Sciatic nerve (tissue), 2 donors: ENCODE data around the gene RBL1. TPM values are rescaled to one million over a fixed set of nuclear protein-coding genes. Genes with fewer than 3 reads are reported as not detected.
"Not testable (repeated sequence)": the region's sequence is repeated elsewhere in the genome, so short reads cannot be mapped to it uniquely, and the experiment has no call there.

Experiments used
- ATAC-seq: fragments of 200-7000 bp; cut with Tn5 transposase; one replicate; pipeline ENCODE4 v1.9.1; 2020; ENCODE audit warnings: mild to moderate bottlenecking, moderate library complexity
- DNase-seq: peaks from one replicate; pipeline ENCODE4 v3.0.0-alpha.2; 2020; ENCODE audit warnings: low spot score
- intact Hi-C: fragments of 100-400 bp; cut with DNase I; formaldehyde crosslinking; loops from one replicate; pipeline ENCODE4 v1.14.2; 2022
- total RNA-seq: library from RNA; stranded (reverse); fragmentation: NEBNext Ultra II Directional; extraction: Animal tissue kit (Norgen Biotek cat#: 25700); gene quantifications from one replicate; pipeline ENCODE4 v1.2.1, GENCODE V29; 2021
- donor health status: DM: no; HTN: no; CAD: no.
- donor health status: DM: no; HTN: no; CAD: no.

RBL1 gene
- total RNA-seq, 1 donor from 2014 or later = 13.1 TPM

GRCh38 chr20:37077009-37077408 is 18.8 kb downstream of the RBL1 start:
- intact Hi-C loops = no loop called here
- no peak for DNase-seq
- no peak for ATAC-seq

DNA sequence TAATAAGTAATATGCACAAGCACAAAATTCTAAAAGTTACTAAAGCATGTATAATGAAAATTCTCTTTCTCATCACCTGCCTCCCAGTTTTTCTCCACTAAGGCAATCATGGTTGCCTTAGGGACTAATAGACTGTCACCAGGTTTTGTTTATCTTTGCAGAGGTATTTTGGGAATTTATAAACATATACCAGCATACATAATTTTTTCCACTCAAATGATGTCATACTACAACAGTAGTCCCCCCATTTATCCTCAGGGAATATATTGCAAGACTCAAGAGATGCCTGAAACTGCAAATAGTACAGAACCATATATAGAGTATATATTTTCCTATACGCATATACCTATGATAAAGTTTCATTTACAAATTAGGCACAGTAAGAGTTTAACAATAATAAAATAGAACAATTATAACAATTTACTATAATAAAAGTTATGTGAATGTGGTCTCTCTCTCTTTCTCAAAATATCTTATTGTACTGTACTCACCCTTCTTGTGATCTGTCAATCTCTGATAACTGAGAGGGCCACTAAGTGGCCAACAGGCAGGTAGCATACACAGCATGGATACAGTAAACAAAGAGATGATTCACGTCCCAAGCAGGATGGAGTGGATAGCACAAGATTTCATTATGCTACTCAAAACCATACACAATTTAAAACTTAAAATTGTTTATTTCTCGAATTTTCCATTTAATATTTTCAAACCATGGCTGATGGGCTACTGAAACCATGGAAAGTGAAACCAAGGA is 19.7 kb downstream of the RBL1 start:
- intact Hi-C loops = no loop called here
- no peak for ATAC-seq

GRCh38 chr20:37072293-37073196 is 23.3 kb downstream of the RBL1 start:
- no peak for DNase-seq
- intact Hi-C loops = no loop called here
- ATAC-seq = no peak

More for the DNA sequence above, 19.7 kb downstream of the RBL1 start:
- no peak for DNase-seq

- ATAC-seq = no peak
- intact Hi-C loops = no loop called here
These were observed 24.3 kb downstream of the RBL1 start for GRCh38 chr20:37071481-37071911.

DNA sequence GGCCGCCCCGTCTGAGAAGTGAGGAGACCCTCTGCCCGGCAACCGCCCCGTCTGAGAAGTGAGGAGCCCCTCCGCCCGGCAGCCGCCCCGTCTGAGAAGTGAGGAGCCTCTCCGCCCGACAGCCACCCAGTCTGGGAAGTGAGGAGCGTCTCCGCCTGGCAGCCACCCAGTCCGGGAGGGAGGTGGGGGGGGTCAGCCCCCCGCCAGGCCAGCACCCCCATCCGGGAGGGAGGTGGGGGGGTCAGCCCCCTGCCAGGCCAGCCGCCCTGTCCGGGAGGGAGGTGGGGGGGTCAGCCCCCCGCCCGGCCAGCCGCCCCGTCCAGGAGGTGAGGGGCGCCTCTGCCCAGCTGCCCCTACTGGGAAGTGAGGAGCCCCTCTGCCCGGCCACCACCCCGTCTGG is 26.2 kb downstream of the RBL1 start:
- DNase-seq, ATAC-seq, intact Hi-C loops: not testable (repeated sequence)

More at GRCh38 chr20:37071481-37071911, 24.3 kb downstream of the RBL1 start:
- no peak for DNase-seq

DNA sequence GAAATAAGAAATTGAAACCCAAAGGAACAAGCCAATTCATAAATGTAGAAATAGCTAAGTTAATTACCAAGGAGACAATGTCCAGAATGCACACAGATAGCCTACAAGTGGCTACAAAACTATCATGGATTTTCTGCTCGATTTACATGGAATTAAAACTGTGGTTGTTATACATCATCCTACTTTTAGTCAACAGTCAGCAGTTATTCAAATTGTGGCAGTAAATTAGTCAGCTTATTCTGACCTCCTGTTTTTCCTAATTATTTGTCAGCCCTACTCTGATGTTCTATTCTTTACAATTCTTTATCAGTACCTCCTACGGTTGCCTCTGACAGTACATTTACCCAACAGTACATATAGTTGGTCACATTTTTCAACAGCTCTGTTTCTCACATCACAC is 29.6 kb downstream of the RBL1 start:
- intact Hi-C loops = no loop called here
- DNase-seq = no peak
- ATAC-seq = no peak

- intact Hi-C loops = no loop called here
- ATAC-seq = no peak
- no peak for DNase-seq
These were observed 40.5 kb downstream of the RBL1 start for GRCh38 chr20:37055276-37055675.

DNA sequence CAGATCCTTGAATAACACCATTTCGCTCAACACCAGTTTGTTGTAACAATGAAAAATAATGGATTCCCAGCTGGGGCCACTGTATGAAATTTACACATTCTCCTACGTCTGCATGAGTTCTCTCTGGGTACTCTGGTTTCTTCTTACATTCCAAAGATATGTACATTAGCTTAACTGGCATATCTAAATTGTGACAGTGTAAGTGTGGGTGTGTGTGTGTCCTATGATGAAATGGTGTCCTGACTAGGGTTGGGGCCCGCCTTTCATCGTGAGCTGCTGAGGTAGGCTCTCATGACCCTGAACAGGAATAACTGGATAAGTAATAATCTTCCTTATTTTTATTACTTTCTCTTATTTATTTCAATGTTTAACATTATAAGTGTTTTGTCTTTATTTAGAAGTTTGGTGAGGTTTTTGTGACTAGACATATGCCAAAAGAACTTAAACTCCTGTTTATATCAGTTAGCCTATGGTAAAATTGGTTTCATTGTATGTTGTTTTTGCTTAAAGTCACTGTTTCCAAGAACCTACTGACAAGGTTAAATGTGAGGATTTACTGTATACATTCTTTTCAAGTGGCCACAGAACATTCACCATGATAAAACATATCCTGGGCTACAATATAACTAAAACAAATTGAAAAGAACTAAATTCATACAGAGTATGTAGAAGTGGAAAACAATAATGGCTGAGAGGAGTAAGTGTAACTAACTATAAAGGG is 42.4 kb downstream of the RBL1 start:
- ATAC-seq (no peak), DNase-seq (no peak)
- intact Hi-C loops = no loop called here

- DNase-seq (no peak), ATAC-seq (no peak)
- intact Hi-C loops = no loop called here
These were observed 52.5 kb downstream of the RBL1 start for GRCh38 chr20:37042986-37043972.

DNA sequence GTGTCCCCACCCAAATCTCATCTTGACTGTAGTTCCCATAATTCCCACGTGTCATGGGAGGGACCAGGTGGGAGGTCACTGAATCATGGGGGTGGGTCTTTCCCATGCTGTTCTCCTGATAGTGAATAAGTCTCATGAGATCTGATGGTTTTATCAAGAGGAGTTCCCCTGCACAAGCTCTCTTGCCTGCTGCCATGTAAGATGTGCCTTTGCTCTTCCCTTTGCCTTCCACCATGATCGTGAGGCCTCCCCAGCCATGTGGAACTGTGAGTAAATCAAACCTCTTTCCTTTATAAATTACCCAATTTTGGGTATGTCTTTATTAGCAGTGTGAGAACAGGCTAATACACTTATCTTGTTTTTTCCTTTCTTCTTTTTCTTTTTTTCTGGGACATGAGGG is 56.4 kb downstream of the RBL1 start:
- DNase-seq, ATAC-seq, intact Hi-C loops: not testable (repeated sequence)

GRCh38 chr20:37032077-37032476 is 63.7 kb downstream of the RBL1 start:
- ATAC-seq = no peak
- no peak for DNase-seq
- intact Hi-C loops = no loop called here

- ATAC-seq = no peak
- no peak for DNase-seq
- intact Hi-C loops = no loop called here
These were observed 75.2 kb downstream of the RBL1 start for GRCh38 chr20:37020636-37021035.

DNA sequence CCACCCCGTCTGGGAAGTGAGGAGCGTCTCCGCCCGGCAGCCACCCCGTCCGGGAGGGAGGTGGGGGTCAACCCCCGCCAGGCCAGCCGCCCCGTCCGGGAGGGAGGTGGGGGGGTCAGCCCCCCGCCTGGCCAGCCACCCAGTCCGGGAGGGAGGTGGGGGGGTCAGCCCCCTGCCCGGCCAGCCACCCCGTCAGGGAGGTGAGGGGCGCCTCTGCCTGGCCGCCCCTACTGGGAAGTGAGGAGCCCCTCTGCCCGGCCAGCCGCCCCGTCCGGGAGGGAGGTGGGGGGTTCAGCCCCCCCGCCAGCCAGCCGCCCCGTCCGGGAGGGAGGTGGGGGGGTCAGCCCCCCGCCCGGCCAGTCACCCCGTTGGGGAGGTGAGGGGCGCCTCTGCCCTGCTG is 83.2 kb downstream of the RBL1 start:
- intact Hi-C loops, ATAC-seq, DNase-seq: not testable (repeated sequence)

GRCh38 chr20:37011858-37012257 is 83.9 kb downstream of the RBL1 start:
- DNase-seq, ATAC-seq, intact Hi-C loops: not testable (repeated sequence)

DNA sequence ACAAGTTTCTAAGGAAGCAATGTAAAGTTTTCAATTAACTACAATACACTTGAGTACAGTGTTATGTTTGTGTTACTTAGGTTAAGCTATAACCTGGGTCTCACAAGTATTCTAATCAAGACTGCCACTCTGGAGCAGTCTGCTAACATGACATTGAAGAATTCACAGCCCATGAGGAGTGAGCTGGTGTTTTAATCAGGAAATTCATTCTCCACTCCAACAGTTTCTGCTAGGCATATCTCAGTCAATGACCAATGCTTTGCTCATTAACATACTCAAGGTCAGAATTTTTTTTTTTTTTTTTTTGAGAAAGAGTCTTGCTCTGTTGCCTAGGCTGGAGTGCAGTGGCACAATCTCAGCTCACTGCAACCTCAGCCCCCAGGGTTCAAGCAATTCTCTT is 84.7 kb downstream of the RBL1 start:
- ATAC-seq (no peak), DNase-seq (no peak)
- intact Hi-C loops = no loop called here

- ATAC-seq (peak; percentile 67), DNase-seq (no peak)
- intact Hi-C loops = no loop called here
These were observed 87.7 kb downstream of the RBL1 start for GRCh38 chr20:37007898-37008649.
